Natural killer cell (primary cell): ENCODE data around the gene ZNF546. TPM values are rescaled to one million over a fixed set of nuclear protein-coding genes. Genes with fewer than 3 reads are reported as not detected.

Experiments
- ATAC-seq, 3 donors: fragments of 150-1000 bp in 2 of 3; fragments of 200-7000 bp in 1 of 3; cut with Tn5 transposase; 1 replicate in 1 of 3; 2 replicates in 2 of 3; pipeline ENCODE4 v1.10.0; 2021; ENCODE audit warnings: mild to moderate bottlenecking in 2 of 3, moderate library complexity in 2 of 3
- DNase-seq, 2 donors: peaks; one replicate each; pipeline versions ENCODE4 v3.0.0 to v3.0.0-alpha.2; 2013 to 2021; ENCODE audit warnings: mixed read lengths in 1 of 2
- H3K27ac ChIP-seq: one replicate; pipeline ENCODE4 v1.5.1; 2013; ENCODE audit warnings: mild to moderate bottlenecking, low read length
- H3K27me3 ChIP-seq: one replicate; pipeline ENCODE4 v1.6.1; 2013; ENCODE audit warnings: low read length; ENCODE audit not compliant: control insufficient read depth, insufficient read depth
- H3K36me3 ChIP-seq: one replicate; pipeline ENCODE4 v1.6.1; 2013; ENCODE audit warnings: low read length; ENCODE audit not compliant: control insufficient read depth, insufficient read depth
- H3K4me1 ChIP-seq: one replicate; pipeline ENCODE4 v1.6.1; 2013; ENCODE audit warnings: low read length; ENCODE audit not compliant: control insufficient read depth, insufficient read depth
- H3K4me3 ChIP-seq: one replicate; pipeline ENCODE4 v1.5.1; 2013; ENCODE audit warnings: low read length
- H3K9me3 ChIP-seq: one replicate; pipeline ENCODE4 v1.6.1; 2013; ENCODE audit warnings: low read length; ENCODE audit not compliant: control insufficient read depth, insufficient read depth
- H3K27ac Mint-ChIP-seq, 2 donors: one replicate each; pipeline ENCODE4 v1.8.0; 2022; ENCODE audit warnings: mild to moderate bottlenecking in 2 of 2, mixed read lengths in 2 of 2, moderate library complexity in 1 of 2
- H3K27me3 Mint-ChIP-seq, 2 donors: one replicate each; pipeline ENCODE4 v1.8.0; 2022; ENCODE audit warnings: low read depth in 2 of 2, mixed read lengths in 2 of 2
- H3K36me3 Mint-ChIP-seq: one replicate; pipeline ENCODE4 v1.8.0; 2022; ENCODE audit warnings: mixed read lengths
- H3K4me1 Mint-ChIP-seq, 2 donors: one replicate each; pipeline ENCODE4 v1.8.0; 2022; ENCODE audit warnings: mixed read lengths in 2 of 2
- H3K4me3 Mint-ChIP-seq: one replicate; pipeline ENCODE4 v1.8.0; 2022; ENCODE audit warnings: mild to moderate bottlenecking, moderate library complexity, mixed read lengths
- H3K9me3 Mint-ChIP-seq, 2 donors: one replicate each; pipeline ENCODE4 v1.8.0; 2022; ENCODE audit warnings: mixed read lengths in 2 of 2
- CTCF ChIP-seq: fragments of 200-600 bp; IDR thresholded peaks from one replicate; pipeline ENCODE4 v1.8.0; 2022; ENCODE audit warnings: antibody characterized with exemption
- WGBS: methylation state at CpG from one replicate; pipeline ENCODE4 v1.1.7; 2013; ENCODE audit warnings: missing lambda C conversion rate; ENCODE audit not compliant: insufficient coverage; 5-methylcytosine and 5-hydroxymethylcytosine counted together
- intact Hi-C: fragments of 100-400 bp; cut with micrococcal nuclease; formaldehyde crosslinking; loops from one replicate; pipeline ENCODE4 v1.14.2; 2022
- total RNA-seq, 4 donors: library from RNA; stranded (reverse); fragments of 120-200 nt in 1 of 4; gene quantifications; one replicate each; pipeline versions ENCODE4 v1.2.3 to v1.2.4, GENCODE V29; 2013 to 2022

Gene ZNF546
- total RNA-seq, 3 donors from 2014 or later (not counting 1 experiment from before 2014, with no cell fraction given): 3.3 to 4.0 (median 3.8) TPM

GRCh38 chr19:39987596-39987995, 9.3 kb upstream of the ZNF546 start:
- H3K4me3 Mint-ChIP-seq: no peak overlapping the region
- H3K9me3 Mint-ChIP-seq: peaks cover 2 to 10% of the 10 kb centered on the region in 2 donors
- ATAC-seq (no peak), DNase-seq (no peak)
- intact Hi-C loops: no loop called here
- H3K27me3 Mint-ChIP-seq: no peaks in the 10 kb centered on the region
- no CpG with 5 or more reads among the region's 1 CpG for WGBS
- peaks cover 7% of the 10 kb centered on the region for H3K36me3 ChIP-seq
- H3K27me3 ChIP-seq: no peaks in the 10 kb centered on the region
- peaks cover 7% of the 10 kb centered on the region for H3K9me3 ChIP-seq
- no peak overlapping the region for H3K4me3 ChIP-seq
- no peak overlapping the region for H3K27ac ChIP-seq
- peaks cover 11 to 25% of the 10 kb centered on the region in 2 donors for H3K4me1 Mint-ChIP-seq
- no peaks in the 10 kb centered on the region for H3K4me1 ChIP-seq
- no peak overlapping the region for H3K27ac Mint-ChIP-seq
- peaks cover 35% of the 10 kb centered on the region for H3K36me3 Mint-ChIP-seq
- TF ChIP-seq CTCF: no peak

GRCh38 chr19:39993605-39994004, 3.3 kb upstream of the ZNF546 start:
- no peak for TF ChIP-seq CTCF
- no peak overlapping the region for H3K27ac ChIP-seq
- H3K9me3 Mint-ChIP-seq: no peaks in the 10 kb centered on the region
- H3K27ac Mint-ChIP-seq: no peak overlapping the region
- H3K36me3 Mint-ChIP-seq: no peaks in the 10 kb centered on the region
- peaks cover 21% of the 10 kb centered on the region for H3K4me1 ChIP-seq
- DNase-seq (no peak), ATAC-seq (no peak)
- peaks cover 37 to 50% of the 10 kb centered on the region in 2 donors for H3K4me1 Mint-ChIP-seq
- H3K4me3 Mint-ChIP-seq: no peak overlapping the region
- 100% methylated on average over 1 of the region's 1 CpG for WGBS
- no peaks in the 10 kb centered on the region for H3K27me3 ChIP-seq
- no peaks in the 10 kb centered on the region for H3K27me3 Mint-ChIP-seq
- no peaks in the 10 kb centered on the region for H3K36me3 ChIP-seq
- no peak overlapping the region for H3K4me3 ChIP-seq
- intact Hi-C loops: no loop called here
- peaks cover 7% of the 10 kb centered on the region for H3K9me3 ChIP-seq

GRCh38 chr19:39994361-39994760, 2.5 kb upstream of the ZNF546 start:
- Mint-ChIP-seq H3K27me3 (no peaks in the 10 kb centered on the region), H3K36me3 (no peaks in the 10 kb centered on the region), H3K4me3 (no peak overlapping the region), H3K9me3 (no peaks in the 10 kb centered on the region), H3K27ac (peak overlapping the region; percentile 9 to 45), H3K4me1 (peaks cover 37 to 45% of the 10 kb centered on the region in 2 donors)
- Histone ChIP-seq H3K4me1 (peaks cover 21% of the 10 kb centered on the region), H3K27ac (no peak overlapping the region), H3K9me3 (peaks cover 7% of the 10 kb centered on the region), H3K4me3 (no peak overlapping the region), H3K27me3 (no peaks in the 10 kb centered on the region), H3K36me3 (no peaks in the 10 kb centered on the region)
- TF ChIP-seq CTCF: no peak
- intact Hi-C loops: no loop called here
- no peak for DNase-seq
- ATAC-seq: no peak

- no peaks in the 10 kb centered on the region for H3K27me3 ChIP-seq
- peaks cover 7% of the 10 kb centered on the region for H3K9me3 ChIP-seq
- ATAC-seq: no peak
- H3K9me3 Mint-ChIP-seq: no peaks in the 10 kb centered on the region
- no peak for TF ChIP-seq CTCF
- intact Hi-C loops: loop anchor here (1.0 to 5.0 kb wide), 4 partner anchors 24 to 472 kb away; partner anchors contain the start of genes BLVRB, PSMC4, SPTBN4 and ZNF780A
- H3K4me3 Mint-ChIP-seq: peak overlapping the region; percentile 70
- peaks cover 30 to 34% of the 10 kb centered on the region in 2 donors for H3K4me1 Mint-ChIP-seq
- H3K4me3 ChIP-seq: no peak overlapping the region
- H3K27me3 Mint-ChIP-seq: no peaks in the 10 kb centered on the region
- no peaks in the 10 kb centered on the region for H3K36me3 ChIP-seq
- WGBS: 92% methylated on average over 1 of the region's 1 CpG
- H3K4me1 ChIP-seq: peaks cover 21% of the 10 kb centered on the region
- DNase-seq: no peak
- no peaks in the 10 kb centered on the region for H3K36me3 Mint-ChIP-seq
- H3K27ac ChIP-seq: no peak overlapping the region
- H3K27ac Mint-ChIP-seq: peak overlapping the region; percentile 88 to 91
These were observed 1.1 kb upstream of the ZNF546 start for GRCh38 chr19:39995794-39996193.
